ENCODE measurements around the gene SERPINB3.
"Not testable (repeated sequence)": the region's sequence is repeated elsewhere in the genome, so short reads cannot be mapped to it uniquely, and the experiment has no call there.

- TF ChIP-seq CTCF, POLR2A (IDR thresholded peaks at IDR 0.05): not testable (repeated sequence)
Observed at GRCh38 chr18:63641157-63641680, 20.5 kb downstream of the SERPINB3 start.
